Neural cell (in vitro differentiated cells): ENCODE measurements around the gene PRKCE. TPM values are rescaled to one million over a fixed set of nuclear protein-coding genes. Genes with fewer than 3 reads are reported as not detected.

ENCODE experiments used
- H2AFZ ChIP-seq: fragments of 200-600, 300-800 bp; sonication (generic), shearing (Covaris generic); 2 replicates; pipeline ENCODE4 v1.6.0; 2014; ENCODE audit warnings: low read depth, mild to moderate bottlenecking, antibody characterized with exemption, low read length, moderate library complexity
- H3F3A ChIP-seq: fragments of 200-600 bp; shearing (Covaris generic); 2 replicates; pipeline ENCODE4 v1.6.1; 2016; ENCODE audit warnings: mild to moderate bottlenecking, moderate library complexity, mixed read lengths, antibody characterized with exemption, low read length; ENCODE audit not compliant: insufficient read depth, poor library complexity, severe bottlenecking
- H3K27ac ChIP-seq: fragments of 200-600, 300-800 bp; sonication (generic), shearing (Covaris generic); 2 replicates; pipeline ENCODE4 v1.5.1; 2014; ENCODE audit warnings: mild to moderate bottlenecking, low read length, moderate library complexity
- H3K27me3 ChIP-seq: fragments of 300-800, 200-600 bp; sonication (generic), shearing (Covaris generic); 2 replicates; pipeline ENCODE4 v1.6.0; 2014; ENCODE audit warnings: mild to moderate bottlenecking, low read depth, low read length, moderate library complexity; ENCODE audit not compliant: insufficient read depth
- H3K36me3 ChIP-seq: fragments of 300-800, 200-600 bp; sonication (generic), shearing (Covaris generic); 2 replicates; pipeline ENCODE4 v1.5.1; 2014; ENCODE audit warnings: mild to moderate bottlenecking, antibody characterized with exemption, low read length, moderate library complexity; ENCODE audit not compliant: insufficient read depth
- H3K4me2 ChIP-seq: fragments of 300-800, 200-600 bp; sonication (generic), shearing (Covaris generic); 2 replicates; pipeline ENCODE4 v1.6.0; 2014; ENCODE audit warnings: mild to moderate bottlenecking, low read length
- H3K4me3 ChIP-seq: fragments of 300-800, 200-600 bp; sonication (generic), shearing (Covaris generic); 2 replicates; pipeline ENCODE4 v1.5.1; 2014; ENCODE audit warnings: mild to moderate bottlenecking, low read length, moderate library complexity
- H3K79me2 ChIP-seq: fragments of 200-600 bp; shearing (Covaris generic); replicated peaks from 2 replicates; pipeline ENCODE4 v1.6.0; 2014; ENCODE audit warnings: mild to moderate bottlenecking, low read length, moderate library complexity; ENCODE audit not compliant: insufficient read depth
- H3K9ac ChIP-seq: fragments of 300-800, 200-600 bp; sonication (generic), shearing (Covaris generic); 2 replicates; pipeline ENCODE4 v1.6.1; 2016; ENCODE audit warnings: mild to moderate bottlenecking, low read length, mixed read lengths
- H3K9me2 ChIP-seq: fragments of 200-600 bp; shearing (Covaris generic); 2 replicates; pipeline ENCODE4 v1.6.1; 2016; ENCODE audit warnings: mild to moderate bottlenecking, low read length, mixed read lengths; ENCODE audit not compliant: insufficient read depth
- H3K9me3 ChIP-seq: fragments of 200-600, 300-800 bp; sonication (generic), shearing (Covaris generic); 2 replicates; pipeline ENCODE4 v1.6.1; 2016; ENCODE audit warnings: mild to moderate bottlenecking, mixed run types, low read length, moderate library complexity, mixed read lengths
- H4K20me1 ChIP-seq: fragments of 200-600 bp; shearing (Covaris generic); 2 replicates; pipeline ENCODE4 v1.6.1; 2016; ENCODE audit warnings: mild to moderate bottlenecking, mixed run types; ENCODE audit not compliant: insufficient read depth
- EP300 ChIP-seq: fragments of 450-650 bp; conservative IDR thresholded peaks from 2 replicates; pipeline ENCODE4 v1.6.1; 2014; ENCODE audit warnings: antibody characterized with exemption, mild to moderate bottlenecking, moderate library complexity; ENCODE audit not compliant: poor library complexity, severe bottlenecking
- EZH2 ChIP-seq: fragments of 200-600, 300-800 bp; shearing (Covaris generic), sonication (generic); IDR thresholded peaks from 2 replicates; pipeline ENCODE4 v1.6.1; 2014; ENCODE audit warnings: antibody characterized with exemption, low read length, borderline replicate concordance, mild to moderate bottlenecking; ENCODE audit not compliant: insufficient read depth, poor library complexity, severe bottlenecking
- MXI1 ChIP-seq: fragments of 450-650 bp; conservative IDR thresholded peaks from 2 replicates; pipeline ENCODE4 v1.6.1; 2014; ENCODE audit warnings: antibody characterized with exemption, mild to moderate bottlenecking; ENCODE audit not compliant: poor library complexity, severe bottlenecking
- POLR2AphosphoS5 ChIP-seq: IDR thresholded peaks from 2 replicates; pipeline ENCODE4 v1.6.1; 2012
- RAD21 ChIP-seq: fragments of 450-650 bp; conservative IDR thresholded peaks from 2 replicates; pipeline ENCODE4 v1.6.1; 2014; ENCODE audit warnings: antibody characterized with exemption, mild to moderate bottlenecking, moderate library complexity
- SMC3 ChIP-seq: fragments of 450-650 bp; conservative IDR thresholded peaks from 2 replicates; pipeline ENCODE4 v1.6.1; 2014; ENCODE audit warnings: antibody characterized with exemption, mild to moderate bottlenecking, moderate library complexity; ENCODE audit not compliant: poor library complexity
- TAF1 ChIP-seq: IDR thresholded peaks from 2 replicates; pipeline ENCODE4 v1.6.1; 2012; ENCODE audit warnings: low read depth
- polyA plus RNA-seq: library from polyadenylated mRNA; depleted of rRNA; stranded (reverse); fragments of >200 nt; gene quantifications from 2 replicates; pipeline ENCODE4 v1.2.3, GENCODE V29; 2014
- TF ChIP-seq, protein P1 (sequence below): fragments of 450-650 bp; IDR thresholded peaks from 2 replicates; pipeline ENCODE4 v1.5.1; 2014; ENCODE audit warnings: antibody characterized with exemption, mild to moderate bottlenecking, moderate library complexity; ENCODE audit not compliant: poor library complexity, severe bottlenecking
- TF ChIP-seq, protein P2 (sequence below): IDR thresholded peaks from 2 replicates; pipeline ENCODE4 v1.6.1; 2012; ENCODE audit warnings: borderline replicate concordance

The PRKCE gene
- polyA plus RNA-seq, 1 donor from 2014 or later: 5.4 TPM

DNA sequence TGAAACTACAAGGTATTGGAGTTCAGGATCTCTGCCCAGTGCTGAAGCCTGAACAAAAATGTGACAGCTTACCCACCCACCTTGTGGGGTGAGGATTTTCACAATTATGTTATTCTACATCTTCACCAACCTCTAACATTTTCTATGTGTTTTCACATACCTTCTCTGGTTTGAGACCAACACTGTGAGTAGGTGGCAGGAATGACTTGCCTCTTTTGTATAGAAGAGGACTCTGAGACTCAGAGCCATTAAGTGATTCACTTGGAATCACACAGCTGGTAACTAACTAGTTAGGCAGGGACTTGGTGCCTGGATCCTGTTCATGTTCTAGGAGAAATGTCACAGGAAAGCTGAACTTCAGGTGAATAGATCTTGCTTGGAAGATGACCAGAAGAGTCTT lies 25.7 kb upstream of the PRKCE start:
- H3K4me3 ChIP-seq: no peak overlapping the region
- no peaks in the 10 kb centered on the region for H3K27me3 ChIP-seq
- H3K36me3 ChIP-seq: no peaks in the 10 kb centered on the region
- no peaks in the 10 kb centered on the region for H3K79me2 ChIP-seq
- no peak overlapping the region for H2AFZ ChIP-seq
- H3K9ac ChIP-seq: no peak overlapping the region
- no peaks in the 10 kb centered on the region for H3K9me2 ChIP-seq
- no peaks in the 10 kb centered on the region for H4K20me1 ChIP-seq
- H3K27ac ChIP-seq: no peak overlapping the region
- TF ChIP-seq, protein P1, sequence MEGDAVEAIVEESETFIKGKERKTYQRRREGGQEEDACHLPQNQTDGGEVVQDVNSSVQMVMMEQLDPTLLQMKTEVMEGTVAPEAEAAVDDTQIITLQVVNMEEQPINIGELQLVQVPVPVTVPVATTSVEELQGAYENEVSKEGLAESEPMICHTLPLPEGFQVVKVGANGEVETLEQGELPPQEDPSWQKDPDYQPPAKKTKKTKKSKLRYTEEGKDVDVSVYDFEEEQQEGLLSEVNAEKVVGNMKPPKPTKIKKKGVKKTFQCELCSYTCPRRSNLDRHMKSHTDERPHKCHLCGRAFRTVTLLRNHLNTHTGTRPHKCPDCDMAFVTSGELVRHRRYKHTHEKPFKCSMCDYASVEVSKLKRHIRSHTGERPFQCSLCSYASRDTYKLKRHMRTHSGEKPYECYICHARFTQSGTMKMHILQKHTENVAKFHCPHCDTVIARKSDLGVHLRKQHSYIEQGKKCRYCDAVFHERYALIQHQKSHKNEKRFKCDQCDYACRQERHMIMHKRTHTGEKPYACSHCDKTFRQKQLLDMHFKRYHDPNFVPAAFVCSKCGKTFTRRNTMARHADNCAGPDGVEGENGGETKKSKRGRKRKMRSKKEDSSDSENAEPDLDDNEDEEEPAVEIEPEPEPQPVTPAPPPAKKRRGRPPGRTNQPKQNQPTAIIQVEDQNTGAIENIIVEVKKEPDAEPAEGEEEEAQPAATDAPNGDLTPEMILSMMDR: no peak
- no peak for TF ChIP-seq EZH2
- no peak for TF ChIP-seq EP300
- no peak for TF ChIP-seq MXI1
- TF ChIP-seq RAD21: no peak
- TF ChIP-seq, protein P2, sequence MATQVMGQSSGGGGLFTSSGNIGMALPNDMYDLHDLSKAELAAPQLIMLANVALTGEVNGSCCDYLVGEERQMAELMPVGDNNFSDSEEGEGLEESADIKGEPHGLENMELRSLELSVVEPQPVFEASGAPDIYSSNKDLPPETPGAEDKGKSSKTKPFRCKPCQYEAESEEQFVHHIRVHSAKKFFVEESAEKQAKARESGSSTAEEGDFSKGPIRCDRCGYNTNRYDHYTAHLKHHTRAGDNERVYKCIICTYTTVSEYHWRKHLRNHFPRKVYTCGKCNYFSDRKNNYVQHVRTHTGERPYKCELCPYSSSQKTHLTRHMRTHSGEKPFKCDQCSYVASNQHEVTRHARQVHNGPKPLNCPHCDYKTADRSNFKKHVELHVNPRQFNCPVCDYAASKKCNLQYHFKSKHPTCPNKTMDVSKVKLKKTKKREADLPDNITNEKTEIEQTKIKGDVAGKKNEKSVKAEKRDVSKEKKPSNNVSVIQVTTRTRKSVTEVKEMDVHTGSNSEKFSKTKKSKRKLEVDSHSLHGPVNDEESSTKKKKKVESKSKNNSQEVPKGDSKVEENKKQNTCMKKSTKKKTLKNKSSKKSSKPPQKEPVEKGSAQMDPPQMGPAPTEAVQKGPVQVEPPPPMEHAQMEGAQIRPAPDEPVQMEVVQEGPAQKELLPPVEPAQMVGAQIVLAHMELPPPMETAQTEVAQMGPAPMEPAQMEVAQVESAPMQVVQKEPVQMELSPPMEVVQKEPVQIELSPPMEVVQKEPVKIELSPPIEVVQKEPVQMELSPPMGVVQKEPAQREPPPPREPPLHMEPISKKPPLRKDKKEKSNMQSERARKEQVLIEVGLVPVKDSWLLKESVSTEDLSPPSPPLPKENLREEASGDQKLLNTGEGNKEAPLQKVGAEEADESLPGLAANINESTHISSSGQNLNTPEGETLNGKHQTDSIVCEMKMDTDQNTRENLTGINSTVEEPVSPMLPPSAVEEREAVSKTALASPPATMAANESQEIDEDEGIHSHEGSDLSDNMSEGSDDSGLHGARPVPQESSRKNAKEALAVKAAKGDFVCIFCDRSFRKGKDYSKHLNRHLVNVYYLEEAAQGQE: no peak
- TF ChIP-seq POLR2AphosphoS5: no peak
- TF ChIP-seq SMC3: no peak
- no peak for TF ChIP-seq TAF1
- H3F3A ChIP-seq: no peaks in the 10 kb centered on the region
- no peaks in the 10 kb centered on the region for H3K9me3 ChIP-seq
- no peak overlapping the region for H3K4me2 ChIP-seq

DNA sequence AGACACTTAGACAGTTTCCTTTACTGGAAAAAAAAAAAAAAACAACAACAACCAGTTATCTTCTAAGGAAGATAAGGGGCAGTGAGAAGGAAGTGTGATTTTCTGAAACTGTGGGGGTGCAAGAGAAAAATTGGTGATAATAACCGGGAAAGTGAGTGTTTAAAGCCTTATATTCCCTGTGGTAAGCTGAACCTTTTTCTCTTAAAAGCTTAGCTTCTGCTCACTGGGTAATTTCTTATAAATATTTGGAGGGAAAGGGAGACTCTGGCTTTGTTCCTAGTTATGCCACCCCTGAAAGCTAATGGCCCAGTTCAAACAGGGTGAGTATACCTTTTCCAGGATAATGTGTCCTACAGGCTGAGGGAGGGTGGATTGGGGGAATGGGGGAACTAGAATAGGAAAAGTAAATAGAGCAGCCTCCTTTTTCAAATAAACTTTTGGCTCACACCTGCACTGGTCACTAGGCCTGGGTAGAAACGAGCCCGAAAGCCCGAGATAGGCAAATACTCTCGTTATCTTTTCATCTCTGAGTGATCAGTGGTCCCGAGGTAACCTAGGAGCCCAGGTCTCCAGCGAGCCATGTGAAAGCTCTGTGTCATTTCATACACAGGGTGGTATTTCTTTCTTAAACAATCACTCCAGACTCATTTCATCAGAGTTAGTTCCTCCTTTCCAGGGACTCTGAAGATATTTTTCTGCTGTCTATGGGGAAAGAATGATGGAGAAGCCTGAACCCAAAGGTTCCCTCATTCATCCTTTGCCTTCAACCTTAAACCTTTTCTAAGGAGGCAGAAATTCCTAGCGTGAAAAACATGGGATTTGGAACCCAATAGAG lies 24.9 kb upstream of the PRKCE start:
- Histone ChIP-seq H3K79me2 (no peaks in the 10 kb centered on the region), H3K4me2 (no peak overlapping the region), H3F3A (no peaks in the 10 kb centered on the region), H3K27ac (no peak overlapping the region), H3K9me3 (no peaks in the 10 kb centered on the region), H3K9me2 (no peaks in the 10 kb centered on the region), H3K27me3 (no peaks in the 10 kb centered on the region), H2AFZ (no peak overlapping the region), H3K9ac (no peak overlapping the region), H4K20me1 (no peaks in the 10 kb centered on the region), H3K36me3 (no peaks in the 10 kb centered on the region), H3K4me3 (no peak overlapping the region)
- TF ChIP-seq, protein P1: no peak
- TF ChIP-seq MXI1: no peak
- no peak for TF ChIP-seq SMC3
- no peak for TF ChIP-seq TAF1
- TF ChIP-seq, protein P2: no peak
